NCI-H774 (cell line): ENCODE results near the gene SEPTIN2.
"Not testable (repeated sequence)": the region's sequence is repeated elsewhere in the genome, so short reads cannot be mapped to it uniquely, and the experiment has no call there.

Experiments
- DNase-seq: peaks from one replicate; lab custom pipeline; 2025; lab: John Stamatoyannopoulos, UW

The SEPTIN2 gene

GRCh38 chr2:241351640-241352031 lies 35.9 kb downstream of the SEPTIN2 start:
- no peak for DNase-seq

- DNase-seq, result no peak
Observed at GRCh38 chr2:241352227-241352626, 36.5 kb downstream of the SEPTIN2 start.

GRCh38 chr2:241354668-241355658 lies 39.2 kb downstream of the SEPTIN2 start:
- DNase-seq, result peak; percentile 56

- peak; percentile 97 for DNase-seq
Observed at GRCh38 chr2:241355983-241356870, 40.5 kb downstream of the SEPTIN2 start, which contains the start of gene FARP2. Gene FARP2 (plus strand): TSS chr2:241356285. CDS start chr2:241373108, 16,823 bp downstream.

- DNase-seq, result no peak
Observed at GRCh38 chr2:241356871-241357260, 41.1 kb downstream of the SEPTIN2 start.

- DNase-seq, result no peak
Observed at GRCh38 chr2:241357531-241357930, 41.8 kb downstream of the SEPTIN2 start.

- DNase-seq, result no peak
Observed at GRCh38 chr2:241358470-241358869, 42.7 kb downstream of the SEPTIN2 start.

GRCh38 chr2:241359481-241360045 lies 43.8 kb downstream of the SEPTIN2 start:
- no peak for DNase-seq

- no peak for DNase-seq
Observed at GRCh38 chr2:241363426-241363825, 47.7 kb downstream of the SEPTIN2 start.

- no peak for DNase-seq
Observed at GRCh38 chr2:241364781-241365180, 49.1 kb downstream of the SEPTIN2 start.

- DNase-seq, result no peak
Observed at GRCh38 chr2:241366678-241367077, 51.0 kb downstream of the SEPTIN2 start.

- DNase-seq, result no peak
Observed at GRCh38 chr2:241368643-241369042, 52.9 kb downstream of the SEPTIN2 start.

- no peak for DNase-seq
Observed at GRCh38 chr2:241372361-241372992, 56.8 kb downstream of the SEPTIN2 start.

GRCh38 chr2:241373446-241373845 lies 57.7 kb downstream of the SEPTIN2 start:
- DNase-seq, result peak; percentile 28

- not testable (repeated sequence) for DNase-seq
Observed at GRCh38 chr2:241373906-241374305, 58.2 kb downstream of the SEPTIN2 start.

- no peak for DNase-seq
Observed at GRCh38 chr2:241375300-241375699, 59.6 kb downstream of the SEPTIN2 start.

- no peak for DNase-seq
Observed at GRCh38 chr2:241376808-241377207, 61.1 kb downstream of the SEPTIN2 start.

GRCh38 chr2:241378816-241379215 lies 63.1 kb downstream of the SEPTIN2 start:
- no peak for DNase-seq

- no peak for DNase-seq
Observed at GRCh38 chr2:241379481-241380480, 64.1 kb downstream of the SEPTIN2 start.

GRCh38 chr2:241381872-241382271 lies 66.1 kb downstream of the SEPTIN2 start:
- DNase-seq, result no peak
